Stimulated activated CD8-positive, alpha-beta memory T cell treated with anti-CD3 and anti-CD28 coated beads, Interleukin-12 subunit alpha, Interleukin-12 subunit beta, amount 100 ng/mL, for 4 hours (primary cell): ENCODE measurements around the gene CCDC167.
"Not testable (repeated sequence)": the region's sequence is repeated elsewhere in the genome, so short reads cannot be mapped to it uniquely, and the experiment has no call there.

ENCODE experiments used
- DNase-seq: peaks from one replicate; pipeline ENCODE4 v3.0.0-alpha.2; 2020; ENCODE audit warnings: low read depth

Gene CCDC167

DNA sequence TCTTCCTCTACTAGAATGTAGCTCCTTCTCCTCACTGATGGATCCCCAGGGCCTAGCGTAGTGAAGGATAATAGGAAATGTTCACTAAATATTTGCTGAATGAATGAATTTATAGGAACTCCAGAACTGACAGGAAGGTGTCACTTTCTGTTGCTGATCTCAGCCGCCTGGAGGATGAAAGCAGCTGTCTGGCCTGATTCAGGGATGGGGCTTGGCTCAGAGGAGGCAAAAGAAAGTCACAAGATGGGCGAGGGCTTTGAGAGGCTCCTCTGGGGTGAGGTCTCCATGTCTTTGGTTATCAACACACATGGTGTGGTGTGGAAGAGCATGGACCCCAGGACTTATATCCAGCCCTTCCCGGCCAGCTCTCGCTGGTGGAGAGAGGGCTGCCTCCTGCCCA, 11.5 kb upstream of the CCDC167 start:
- DNase-seq = no peak

DNA sequence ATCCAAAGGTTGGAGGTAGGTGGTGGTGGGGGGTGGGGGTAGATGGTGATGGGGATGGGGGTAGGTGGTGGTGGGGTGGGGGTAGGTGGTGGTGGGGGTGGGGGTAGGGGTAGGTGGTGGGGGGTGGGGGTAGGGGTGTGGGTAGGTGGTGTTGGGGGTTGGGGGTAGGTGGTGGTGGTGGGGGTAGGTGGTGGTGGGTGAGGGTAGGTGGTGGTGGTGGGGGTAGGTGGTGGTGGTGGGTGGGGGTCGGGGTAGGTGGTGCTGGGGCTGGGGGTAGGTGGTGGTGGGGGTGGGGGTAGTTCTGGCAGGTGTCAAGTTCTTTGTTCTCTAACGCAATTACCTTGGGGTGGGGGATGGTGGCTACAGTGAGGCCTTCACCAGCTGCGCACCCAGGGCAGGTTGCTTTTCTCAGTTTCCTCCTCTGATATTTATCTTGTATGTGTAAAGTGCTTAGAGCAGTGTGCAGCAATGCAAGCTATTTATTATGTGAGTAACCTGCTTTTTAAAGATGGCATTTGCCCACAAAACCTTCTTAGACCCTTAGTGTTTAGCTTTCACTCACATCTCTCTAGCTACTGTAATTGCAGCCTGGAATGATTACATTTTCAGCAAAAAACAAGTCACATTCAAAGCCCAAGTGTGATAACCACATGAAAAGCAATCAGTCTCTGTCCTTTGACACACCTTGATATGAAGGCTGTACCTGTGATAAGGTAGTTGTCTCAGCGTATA, 8.2 kb upstream of the CCDC167 start:
- DNase-seq = no peak

DNA sequence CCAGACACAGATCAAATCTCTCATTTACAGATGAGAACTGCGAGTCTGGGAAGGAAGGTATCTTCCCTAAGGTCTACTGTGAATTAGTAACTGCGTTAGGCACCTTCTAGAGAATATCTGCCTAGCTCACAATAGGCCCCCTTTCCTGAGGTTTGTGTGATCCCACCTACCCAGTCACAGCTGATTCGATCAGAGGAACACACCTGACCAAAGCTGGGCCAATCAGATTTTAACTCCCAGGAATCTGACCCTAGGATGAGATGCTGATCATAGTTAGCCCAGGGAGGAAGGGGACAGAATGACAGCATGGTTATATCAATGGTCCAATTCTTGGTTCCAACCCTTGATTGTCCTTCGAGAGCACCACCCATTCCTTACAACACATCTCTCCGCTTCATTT, 7.4 kb upstream of the CCDC167 start:
- no peak for DNase-seq

DNA sequence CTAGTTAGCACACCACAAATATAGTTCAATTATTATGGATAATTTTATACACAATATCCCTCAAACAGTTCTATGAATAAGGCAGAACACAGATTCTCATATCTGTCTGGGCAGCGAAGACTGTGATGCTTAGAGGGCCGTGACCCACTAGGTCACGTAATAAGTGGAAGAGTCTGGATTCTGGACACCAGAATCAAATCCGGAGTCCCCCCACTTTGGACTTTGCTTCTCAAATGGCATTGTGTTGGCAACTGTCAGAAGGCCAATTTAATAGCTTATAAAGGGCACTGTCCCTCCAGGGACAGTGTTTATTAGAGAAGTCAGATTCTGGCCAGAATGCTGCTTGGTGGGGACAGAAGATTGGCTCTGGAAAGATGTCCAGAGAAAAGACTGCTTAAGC, 6.8 kb upstream of the CCDC167 start:
- no peak for DNase-seq

DNA sequence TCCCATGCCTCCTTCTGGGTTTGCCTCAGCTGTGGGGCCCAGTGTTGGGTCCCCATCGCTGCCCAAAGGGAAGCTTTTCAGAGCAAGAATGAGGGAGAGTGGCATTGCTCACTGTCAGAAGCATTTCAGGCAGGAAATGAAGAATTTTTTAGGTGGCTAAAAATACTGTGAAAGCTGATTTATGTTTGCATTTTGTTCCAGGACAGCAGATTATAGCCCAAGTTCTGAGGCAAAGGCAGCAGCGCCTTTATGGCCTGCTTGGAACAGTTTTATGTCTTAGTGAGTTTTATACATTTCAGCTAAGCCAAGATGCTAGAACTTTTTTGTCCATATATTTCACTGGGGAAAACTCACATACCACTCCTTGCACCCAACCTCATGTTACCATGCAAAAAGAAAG, 4.3 kb upstream of the CCDC167 start:
- DNase-seq = no peak

DNA sequence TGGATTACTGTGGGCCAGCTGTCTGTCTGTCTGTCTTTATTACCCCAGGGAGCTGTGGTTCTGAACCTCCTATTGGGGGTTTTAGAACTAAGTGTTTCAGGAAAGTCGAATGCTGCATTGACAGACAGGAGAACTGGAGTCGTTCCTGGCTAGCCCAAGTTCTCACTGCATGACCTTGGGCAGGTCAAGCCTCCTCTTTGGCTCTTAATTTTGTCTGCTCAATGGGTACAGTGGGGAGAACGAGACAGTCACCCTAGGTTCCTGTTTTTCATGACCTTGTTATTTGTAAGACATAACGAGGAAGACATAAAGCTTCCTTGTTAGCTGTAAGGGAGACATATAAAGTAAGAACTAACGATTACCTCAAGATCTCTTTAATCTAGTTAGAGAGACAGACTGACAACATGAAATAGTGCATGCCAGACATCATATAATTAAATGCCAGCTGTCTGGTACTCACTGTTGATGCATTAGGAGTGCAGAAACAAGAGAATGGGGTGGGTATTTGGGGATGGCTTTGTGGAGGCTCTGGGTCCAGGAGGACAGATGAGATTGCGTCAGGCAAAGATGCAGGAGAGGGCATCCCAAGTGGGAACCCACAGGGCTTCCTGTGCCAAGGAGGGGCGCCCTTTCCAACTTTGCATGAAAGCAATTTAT, 3.7 kb upstream of the CCDC167 start:
- DNase-seq = no peak

DNA sequence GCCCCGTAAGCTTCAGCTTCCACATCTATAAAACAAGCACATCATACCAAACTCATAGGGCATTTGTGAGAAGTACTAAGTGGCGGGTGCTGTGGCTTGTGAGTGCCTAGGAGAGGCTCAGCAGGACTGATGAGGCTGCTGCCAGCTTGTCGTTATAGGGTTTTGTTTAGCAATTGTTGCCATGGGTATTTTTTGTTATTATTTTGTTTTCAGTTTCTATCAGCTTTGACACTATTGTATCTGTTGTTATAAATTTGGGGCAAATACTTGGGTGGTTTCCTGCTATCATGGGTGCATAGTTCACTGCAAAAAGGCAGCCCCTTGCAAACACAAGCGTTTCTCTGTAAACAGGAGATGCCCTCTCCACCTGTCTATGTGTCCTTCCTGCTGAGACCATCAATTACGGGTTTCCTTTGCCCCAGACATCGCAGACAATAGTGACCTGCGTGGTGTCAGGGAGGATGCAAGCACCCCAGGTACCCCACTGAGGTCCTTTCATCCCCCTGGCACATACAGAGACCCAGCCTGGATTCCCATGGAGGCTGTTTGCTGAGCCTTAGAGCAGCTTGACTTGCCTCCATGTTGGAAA, 3.1 kb upstream of the CCDC167 start:
- DNase-seq = peak; percentile 25

DNA sequence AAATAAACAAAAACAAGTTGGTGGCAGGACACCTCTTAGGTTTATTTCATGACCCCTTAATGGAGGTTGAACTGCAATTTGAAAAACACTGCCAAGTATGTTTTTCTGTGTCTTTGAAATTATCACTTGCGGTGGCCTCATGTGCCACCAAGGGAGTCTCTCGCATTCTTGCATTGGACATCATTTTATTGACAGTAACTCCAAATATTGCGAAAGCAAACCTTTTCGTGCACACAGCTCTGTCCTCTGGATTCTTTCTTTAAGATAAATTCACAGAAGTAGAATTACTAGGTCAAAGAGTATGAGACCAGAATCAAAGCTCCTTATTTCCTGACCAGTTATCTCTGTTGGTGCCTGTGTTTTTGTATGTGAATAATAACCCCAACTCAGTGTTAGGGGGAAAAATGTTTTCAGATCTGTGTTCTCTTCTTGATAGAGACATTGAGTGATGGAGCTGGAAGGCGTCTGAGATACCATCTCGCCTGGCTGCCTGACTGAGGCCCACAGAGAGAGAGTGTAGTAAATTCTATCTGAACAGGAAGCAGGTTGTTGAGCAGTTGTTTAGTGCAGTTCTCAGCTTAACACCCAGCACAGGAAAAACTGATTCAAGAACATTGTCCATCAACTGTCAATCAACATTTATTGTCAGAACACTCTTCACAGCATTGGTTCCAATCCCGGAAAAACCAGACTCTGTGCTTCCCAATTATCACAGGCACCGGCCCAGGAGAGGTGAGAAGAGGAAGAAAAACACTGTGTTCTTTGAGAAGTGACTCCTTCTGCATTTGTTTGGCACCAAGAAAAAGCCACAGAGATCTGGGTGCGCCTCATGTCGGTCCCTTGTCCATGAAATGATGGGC, 2.2 kb upstream of the CCDC167 start:
- no peak for DNase-seq

DNA sequence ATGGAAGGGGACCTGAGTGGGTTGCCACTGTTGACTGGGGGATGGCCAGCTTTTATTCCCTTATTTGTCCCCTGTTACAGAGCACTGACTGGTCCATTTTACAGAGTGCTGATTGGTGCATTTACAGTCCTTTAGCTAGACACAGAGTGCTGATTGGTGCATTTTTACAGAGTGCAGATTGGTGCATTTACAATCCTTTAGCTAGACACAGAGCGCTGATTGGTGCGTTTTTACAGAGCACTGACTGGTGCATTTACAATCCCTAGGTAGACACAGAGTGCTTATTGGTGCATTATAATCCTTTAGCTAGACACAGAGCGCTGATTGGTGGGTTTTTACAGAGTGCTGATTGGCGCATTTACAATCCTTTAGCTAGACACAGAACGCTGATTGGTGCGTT, 1.2 kb upstream of the CCDC167 start:
- DNase-seq = not testable (repeated sequence)

DNA sequence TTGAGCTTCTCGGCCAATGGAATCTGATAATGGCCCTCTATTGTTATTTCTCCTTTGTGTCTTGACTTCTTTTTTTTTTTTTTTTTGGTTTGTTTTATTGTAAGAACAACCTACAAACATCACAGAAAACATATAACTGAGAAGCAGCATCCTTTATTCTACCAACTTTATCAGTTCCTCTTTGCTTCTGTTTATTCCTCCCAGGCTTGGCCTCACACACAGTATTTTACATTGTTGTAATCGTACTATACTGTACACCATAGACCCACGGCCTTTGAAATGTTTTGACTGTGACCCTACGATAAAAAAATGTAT, 558 bp upstream of the CCDC167 start:
- DNase-seq = no peak

DNA sequence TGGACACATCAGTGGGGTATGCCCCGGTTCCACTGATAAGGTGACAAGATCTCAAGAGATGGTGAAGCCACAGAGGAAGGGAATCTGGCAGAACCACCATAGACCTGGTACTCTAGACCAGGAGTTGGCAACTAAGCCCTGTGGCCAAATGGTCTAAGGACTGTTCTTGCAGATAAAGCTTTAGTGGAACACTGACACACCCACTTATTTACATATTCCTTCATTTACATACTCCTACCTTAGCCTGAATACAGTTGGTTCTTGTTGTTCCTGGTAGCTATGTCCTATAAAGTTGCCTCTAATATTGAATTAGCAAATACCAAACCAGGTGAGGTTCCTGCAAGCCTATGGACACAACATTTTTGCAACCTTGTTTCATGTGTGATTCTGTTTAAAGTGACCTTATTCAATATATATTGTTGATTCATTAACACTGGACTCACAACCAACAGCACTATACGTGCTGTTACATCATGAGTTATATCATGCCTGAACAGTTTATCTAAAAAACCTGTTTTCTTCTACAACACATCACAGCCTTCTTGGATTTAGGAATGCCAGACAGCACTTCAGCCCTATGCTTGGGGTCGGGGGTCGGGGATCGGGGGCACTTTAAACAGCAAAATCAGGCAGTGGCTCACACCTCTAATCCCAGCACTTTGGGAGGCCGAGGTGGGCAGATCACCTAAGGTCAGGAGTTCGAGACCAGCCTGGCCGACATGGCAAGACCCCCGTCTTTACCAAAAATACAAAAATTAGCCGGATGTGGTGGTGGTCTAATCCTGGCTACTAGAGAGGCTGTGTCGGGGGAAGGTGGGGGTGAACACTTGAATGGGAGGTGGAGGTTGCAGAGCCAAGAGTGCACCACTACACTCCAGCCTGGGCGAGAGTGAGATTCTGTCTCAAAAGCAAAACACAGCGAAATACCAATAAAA, 2.5 kb downstream of the CCDC167 start:
- DNase-seq = no peak

DNA sequence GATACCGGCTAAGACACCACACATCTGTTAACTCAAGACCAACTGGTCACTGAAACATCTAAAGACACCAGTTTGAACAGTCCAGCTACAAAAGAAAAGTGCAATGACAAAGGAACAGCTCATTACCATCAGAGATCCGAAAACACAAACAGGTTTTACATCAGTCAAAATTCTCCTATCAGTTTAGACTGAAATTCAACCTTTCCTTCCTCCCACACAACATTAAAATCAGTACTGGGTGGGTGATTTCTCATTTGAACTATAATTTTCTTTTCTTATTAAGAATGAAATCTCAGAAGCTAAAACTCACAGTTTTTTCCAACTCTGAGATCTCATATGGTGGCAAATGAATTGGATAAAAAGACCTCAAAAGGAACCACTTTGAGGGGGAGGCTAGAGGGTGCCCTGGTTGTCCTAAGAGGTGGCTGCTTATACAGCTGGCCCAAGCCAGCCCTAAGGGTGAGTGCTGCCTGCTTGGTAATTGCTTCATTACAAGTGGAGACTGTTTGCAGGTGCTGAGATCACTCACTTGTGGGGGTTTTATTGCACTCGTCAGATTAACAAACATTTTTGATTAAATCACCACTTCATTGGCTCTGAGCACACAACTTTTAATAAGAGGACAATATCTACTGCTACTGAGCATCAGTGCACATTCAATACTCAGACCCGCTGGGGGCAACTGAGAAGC, 4.3 kb downstream of the CCDC167 start:
- DNase-seq = no peak

DNA sequence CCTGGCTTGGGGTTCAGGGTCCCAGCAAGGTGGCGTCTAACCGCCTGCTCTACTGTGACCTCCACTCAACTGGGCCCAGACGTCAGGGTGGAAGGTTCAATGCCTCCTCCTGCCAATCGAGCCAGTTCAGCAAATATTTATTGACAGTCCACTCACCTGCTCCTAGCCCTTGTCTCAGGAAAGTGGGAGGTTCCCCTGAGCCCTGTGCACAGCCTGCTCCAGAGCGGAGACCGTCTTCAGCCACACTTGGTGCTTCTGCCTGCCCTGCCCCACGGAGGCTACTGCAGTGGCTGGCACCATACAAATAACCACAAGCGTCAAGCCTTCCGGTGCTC, 6.1 kb downstream of the CCDC167 start:
- DNase-seq = no peak

DNA sequence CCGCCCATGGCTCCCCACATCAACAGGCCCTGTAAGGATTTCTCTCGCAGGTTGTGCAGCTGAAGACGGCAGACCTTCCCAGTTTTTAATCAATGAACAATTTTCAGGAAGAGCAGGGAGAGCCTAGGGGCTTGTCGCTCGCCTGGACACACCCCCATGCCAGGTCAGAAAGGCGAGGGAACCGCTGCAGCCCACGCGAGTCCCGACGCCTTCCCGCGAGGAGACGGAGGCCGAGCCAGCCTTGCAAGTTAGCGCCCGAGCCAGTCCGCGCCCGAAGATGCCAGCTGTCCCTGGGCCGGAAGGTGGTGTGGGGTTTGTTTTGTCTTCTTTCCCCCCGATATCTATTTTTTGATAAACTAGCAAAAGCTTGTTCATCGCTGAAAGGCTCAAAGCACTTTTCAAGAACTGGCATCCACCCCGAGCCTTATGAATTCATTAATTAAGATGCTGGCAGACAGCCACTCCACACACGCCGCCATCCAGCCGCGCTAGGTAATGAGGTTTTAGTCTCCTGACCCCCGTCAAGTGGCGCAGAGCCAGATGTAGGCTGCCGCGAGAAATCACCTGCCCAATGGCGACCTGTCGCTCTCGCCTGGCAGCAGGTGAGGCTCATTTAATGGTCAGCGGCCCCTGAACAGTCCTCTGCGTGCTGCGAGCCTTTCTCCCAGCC, 6.6 kb downstream of the CCDC167 start:
- no peak for DNase-seq

DNA sequence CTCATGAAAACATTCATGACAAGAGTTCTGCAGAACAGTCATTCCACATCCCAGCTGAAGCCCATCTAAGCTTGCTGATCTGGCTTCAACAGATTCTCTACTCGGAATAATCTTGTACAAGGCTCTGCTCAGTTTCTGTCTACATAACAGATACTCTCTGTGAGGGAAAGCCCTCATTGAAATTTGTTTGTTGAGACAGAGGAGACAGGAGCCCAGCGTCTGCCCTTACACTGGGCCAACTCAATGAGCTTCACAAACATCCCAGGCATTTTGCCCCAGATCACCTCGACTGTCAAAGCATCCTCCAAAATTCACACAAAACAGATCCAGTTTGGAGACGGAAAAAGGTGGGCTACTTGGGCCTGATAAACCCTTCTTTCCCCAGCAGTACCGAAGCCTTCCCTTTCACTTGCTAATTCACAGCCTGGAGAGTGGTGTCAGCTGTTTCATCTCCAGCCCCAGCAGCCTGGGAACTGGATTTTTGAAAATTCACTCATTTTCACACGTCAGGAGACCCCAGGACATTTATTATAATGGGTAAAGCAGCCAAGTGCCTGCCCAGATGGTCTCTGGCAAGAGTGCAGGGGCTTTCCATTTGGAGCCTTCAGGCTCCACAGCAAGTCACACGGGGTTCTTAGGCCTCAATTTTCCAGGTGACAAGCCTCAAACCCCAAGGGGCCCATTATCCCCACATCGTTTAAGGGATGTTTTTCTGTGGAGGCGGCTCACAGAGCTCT, 7.3 kb downstream of the CCDC167 start:
- DNase-seq = no peak

DNA sequence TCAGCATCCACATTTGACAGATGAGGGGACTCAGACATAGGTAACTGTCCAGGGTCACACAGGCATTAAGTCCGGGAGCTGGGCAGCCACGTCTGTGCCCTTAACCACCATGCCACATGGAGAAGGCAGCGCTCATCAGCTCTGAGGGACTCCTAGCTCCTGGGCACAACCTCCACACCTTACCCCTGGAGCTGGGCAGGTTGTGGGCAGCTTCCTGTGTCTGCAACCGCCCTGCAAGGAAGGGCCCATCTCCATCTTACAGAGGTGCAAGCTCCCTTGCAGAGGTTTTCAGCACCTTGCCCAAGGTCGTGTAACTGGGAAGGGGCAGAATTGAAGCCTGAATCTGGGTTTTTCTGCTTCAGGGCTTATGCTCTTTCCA, 7.9 kb downstream of the CCDC167 start:
- DNase-seq = no peak

DNA sequence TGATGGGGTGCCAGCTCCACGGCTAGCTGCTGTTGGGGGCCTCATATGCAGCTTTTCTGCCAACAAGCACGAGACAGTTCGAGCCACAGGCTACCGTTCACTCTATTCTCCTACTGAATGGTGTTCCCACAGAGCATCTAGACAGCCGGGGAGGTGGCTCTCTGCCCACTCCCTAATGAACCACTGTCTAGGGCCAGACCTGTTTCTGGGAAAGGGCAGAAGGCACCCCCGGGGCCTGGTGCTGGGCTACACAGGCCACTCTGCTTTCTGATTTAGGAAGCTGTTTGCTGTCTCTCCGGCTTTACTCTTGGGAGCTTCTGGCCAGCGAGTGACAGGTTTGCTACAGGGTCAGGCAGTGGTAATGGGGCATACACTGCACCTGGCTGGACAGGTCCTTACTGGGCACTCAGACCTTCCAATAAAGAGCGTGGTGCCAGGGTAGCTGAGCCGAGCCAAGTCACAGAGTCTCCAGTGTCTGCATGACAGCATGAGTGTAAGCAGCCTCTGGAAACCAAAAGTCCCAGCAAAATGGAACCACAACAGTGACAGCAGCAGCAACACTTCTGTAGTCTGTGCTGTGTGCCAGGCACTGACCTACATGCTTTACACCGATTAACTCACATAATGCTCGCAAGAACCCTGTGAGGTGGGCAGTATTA, 8.4 kb downstream of the CCDC167 start:
- no peak for DNase-seq

DNA sequence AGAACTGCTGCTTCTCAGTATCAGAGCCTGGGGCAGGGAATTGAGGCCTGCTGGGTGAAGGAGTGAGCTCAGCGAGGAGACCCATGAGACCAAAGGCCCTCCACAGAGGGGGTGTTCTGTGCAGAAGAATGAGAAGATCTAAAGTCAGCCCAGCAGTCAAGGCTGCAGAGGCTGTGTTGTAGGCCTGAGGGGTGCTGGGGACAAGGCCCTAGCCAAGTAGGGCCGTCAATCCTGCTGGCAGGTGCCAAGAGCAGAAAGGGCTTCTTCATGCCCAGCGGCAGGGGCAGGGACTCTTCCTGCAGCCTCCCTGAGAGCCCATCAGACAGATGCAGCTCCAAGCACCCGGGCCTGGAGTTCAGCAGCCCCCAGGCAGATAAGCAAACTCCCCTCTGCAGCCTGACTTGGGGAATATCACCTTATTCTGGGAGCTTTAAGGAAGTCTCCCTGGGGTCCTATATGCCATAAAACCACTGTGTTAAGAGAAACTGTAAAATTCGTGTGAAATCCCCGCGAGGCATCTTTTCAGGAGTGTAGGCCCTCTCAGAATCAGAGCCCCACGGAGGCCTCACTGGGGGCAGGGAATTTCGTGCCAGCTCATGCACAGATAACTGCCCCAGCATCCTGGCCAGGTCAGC, 9.0 kb downstream of the CCDC167 start:
- no peak for DNase-seq
